ENCODE data around the gene ABCA5. TPM values are rescaled to one million over a fixed set of nuclear protein-coding genes. Genes with fewer than 3 reads are reported as not detected.

Gene ABCA5
- polyA plus RNA-seq, 1 experiment = 8.1 TPM

GRCh38 chr17:69320210-69320907 is 6.6 kb downstream of the ABCA5 start:
- TF ChIP-seq, protein P1, sequence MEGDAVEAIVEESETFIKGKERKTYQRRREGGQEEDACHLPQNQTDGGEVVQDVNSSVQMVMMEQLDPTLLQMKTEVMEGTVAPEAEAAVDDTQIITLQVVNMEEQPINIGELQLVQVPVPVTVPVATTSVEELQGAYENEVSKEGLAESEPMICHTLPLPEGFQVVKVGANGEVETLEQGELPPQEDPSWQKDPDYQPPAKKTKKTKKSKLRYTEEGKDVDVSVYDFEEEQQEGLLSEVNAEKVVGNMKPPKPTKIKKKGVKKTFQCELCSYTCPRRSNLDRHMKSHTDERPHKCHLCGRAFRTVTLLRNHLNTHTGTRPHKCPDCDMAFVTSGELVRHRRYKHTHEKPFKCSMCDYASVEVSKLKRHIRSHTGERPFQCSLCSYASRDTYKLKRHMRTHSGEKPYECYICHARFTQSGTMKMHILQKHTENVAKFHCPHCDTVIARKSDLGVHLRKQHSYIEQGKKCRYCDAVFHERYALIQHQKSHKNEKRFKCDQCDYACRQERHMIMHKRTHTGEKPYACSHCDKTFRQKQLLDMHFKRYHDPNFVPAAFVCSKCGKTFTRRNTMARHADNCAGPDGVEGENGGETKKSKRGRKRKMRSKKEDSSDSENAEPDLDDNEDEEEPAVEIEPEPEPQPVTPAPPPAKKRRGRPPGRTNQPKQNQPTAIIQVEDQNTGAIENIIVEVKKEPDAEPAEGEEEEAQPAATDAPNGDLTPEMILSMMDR (IDR thresholded peaks at IDR 0.05; ENCODE audit: low read depth, low read length) = no peak
- Histone ChIP-seq H3K27me3 (ENCODE audit: control insufficient read depth, insufficient read depth, low read length) (no peaks in the 10 kb centered on the region), H3K4me3 (ENCODE audit: low read depth, low read length) (no peak overlapping the region), H3K27ac (ENCODE audit: low read depth, low read length) (no peak overlapping the region), H3K9me3 (ENCODE audit: control insufficient read depth, insufficient read depth, low read length) (no peaks in the 10 kb centered on the region)
- CTCF ChIA-PET = interaction anchor here (0.8 kb wide), 1 partner anchor 14 kb away, joined by 6 read pairs; no protein-coding TSS in a partner anchor
- no peak for DNase-seq (ENCODE audit: low read depth, low spot score)
- POLR2A ChIA-PET = no interaction called here

- POLR2A ChIA-PET = no interaction called here
- Histone ChIP-seq H3K27me3 (ENCODE audit: control insufficient read depth, insufficient read depth, low read length) (no peaks in the 10 kb centered on the region), H3K4me3 (ENCODE audit: low read depth, low read length) (no peak overlapping the region), H3K27ac (ENCODE audit: low read depth, low read length) (no peak overlapping the region), H3K9me3 (ENCODE audit: control insufficient read depth, insufficient read depth, low read length) (no peaks in the 10 kb centered on the region)
- DNase-seq (ENCODE audit: low read depth, low spot score) = no peak
- CTCF ChIA-PET = no interaction called here
- TF ChIP-seq, protein P1 (IDR thresholded peaks at IDR 0.05; ENCODE audit: low read depth, low read length) = no peak
Observed at GRCh38 chr17:69317625-69318024, 9.3 kb downstream of the ABCA5 start.

DNA sequence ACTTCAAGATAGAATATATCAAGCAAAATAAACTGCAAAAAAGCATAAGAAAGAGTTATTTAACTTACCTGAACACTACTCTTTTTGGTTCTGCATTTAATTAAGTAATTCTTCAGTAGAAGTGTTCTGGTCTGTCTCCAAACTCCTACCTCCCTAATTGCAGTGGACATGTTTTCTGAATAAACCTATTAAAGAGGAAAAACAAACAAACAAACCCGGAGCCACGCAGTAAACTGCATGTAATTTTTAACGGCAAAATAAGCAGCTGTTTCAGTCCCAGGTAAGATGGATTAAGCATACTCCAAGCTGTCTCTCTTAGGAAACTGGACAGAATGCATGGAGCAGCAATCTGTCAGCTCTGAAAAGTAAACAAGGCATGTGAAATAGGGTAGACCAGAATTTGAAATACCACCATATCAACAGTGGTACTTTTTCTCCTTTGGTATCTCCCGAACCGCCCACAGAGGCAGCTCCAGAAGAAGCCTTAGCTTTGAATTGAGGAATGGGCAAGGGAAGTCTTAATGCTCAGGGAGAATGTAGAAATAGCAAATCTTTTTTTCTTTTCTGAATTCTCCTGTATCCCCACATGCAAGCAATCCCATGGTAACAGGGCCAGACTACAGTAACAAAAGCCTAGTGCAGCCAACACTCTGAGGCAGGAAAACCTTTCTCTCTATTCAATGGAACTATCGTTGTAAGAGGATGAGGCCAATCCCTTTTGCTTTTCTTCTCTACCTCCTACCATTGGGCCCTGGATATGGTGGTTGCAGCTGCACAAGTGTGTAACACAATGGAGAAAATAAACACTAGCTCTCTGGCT is 12.5 kb downstream of the ABCA5 start:
- H3K27me3 ChIP-seq (ENCODE audit: control insufficient read depth, insufficient read depth, low read length) = no peaks in the 10 kb centered on the region
- ChIA-PET CTCF (interaction anchor here (0.6 to 1.1 kb wide), 3 partner anchors 80 to 211 kb away, joined by 3 to 4 read pairs (median 3); no protein-coding TSS in a partner anchor), POLR2A (no interaction called here)
- no peaks in the 10 kb centered on the region for H3K9me3 ChIP-seq (ENCODE audit: control insufficient read depth, insufficient read depth, low read length)
- no peak overlapping the region for H3K27ac ChIP-seq (ENCODE audit: low read depth, low read length)
- TF ChIP-seq, protein P1 (IDR thresholded peaks at IDR 0.05; ENCODE audit: low read depth, low read length) = no peak
- DNase-seq (ENCODE audit: low read depth, low spot score) = no peak
- H3K4me3 ChIP-seq (ENCODE audit: low read depth, low read length) = no peak overlapping the region

DNA sequence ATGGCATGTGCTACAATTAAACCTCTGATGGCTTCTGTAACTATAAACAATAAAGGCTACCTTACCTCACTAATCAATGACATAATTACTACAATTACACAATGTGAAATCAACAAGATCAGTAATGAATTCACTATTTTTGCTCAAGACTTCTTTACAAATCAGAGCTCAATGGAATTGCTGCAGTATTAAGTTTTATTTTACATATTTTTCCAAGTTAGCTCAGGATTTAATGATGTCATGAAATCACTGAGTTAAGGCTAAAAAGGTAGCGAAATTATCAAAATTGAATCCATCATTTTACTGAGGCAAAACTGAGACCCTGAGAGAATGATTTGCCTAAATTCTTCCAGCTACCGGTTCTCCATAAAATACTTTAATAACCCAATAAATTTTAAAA is 21.8 kb downstream of the ABCA5 start:
- ChIA-PET CTCF (no interaction called here), POLR2A (no interaction called here)
- Histone ChIP-seq H3K4me3 (ENCODE audit: low read depth, low read length) (no peak overlapping the region), H3K9me3 (ENCODE audit: control insufficient read depth, insufficient read depth, low read length) (no peaks in the 10 kb centered on the region), H3K27ac (ENCODE audit: low read depth, low read length) (no peak overlapping the region), H3K27me3 (ENCODE audit: control insufficient read depth, insufficient read depth, low read length) (no peaks in the 10 kb centered on the region)
- TF ChIP-seq, protein P1 (IDR thresholded peaks at IDR 0.05; ENCODE audit: low read depth, low read length) = no peak
- DNase-seq (ENCODE audit: low read depth, low spot score) = no peak

GRCh38 chr17:69302682-69303081 is 24.3 kb downstream of the ABCA5 start:
- Histone ChIP-seq H3K27me3 (ENCODE audit: control insufficient read depth, insufficient read depth, low read length) (no peaks in the 10 kb centered on the region), H3K27ac (ENCODE audit: low read depth, low read length) (no peak overlapping the region), H3K4me3 (ENCODE audit: low read depth, low read length) (no peak overlapping the region), H3K9me3 (ENCODE audit: control insufficient read depth, insufficient read depth, low read length) (no peaks in the 10 kb centered on the region)
- CTCF ChIA-PET = interaction anchor here (0.5 kb wide), 1 partner anchor 1500 kb away, joined by 3 read pairs; no protein-coding TSS in a partner anchor
- POLR2A ChIA-PET = no interaction called here
- TF ChIP-seq, protein P1 (IDR thresholded peaks at IDR 0.05; ENCODE audit: low read depth, low read length) = no peak
- no peak for DNase-seq (ENCODE audit: low read depth, low spot score)
